Activated CD4-positive, alpha-beta T cell treated with anti-CD3 and anti-CD28 coated beads for 4 hours (primary cell): ENCODE data around the gene PSMG2.

Source experiments
- DNase-seq, 2 donors: peaks; one replicate each; pipeline ENCODE4 v3.0.0-alpha.2; 2020

PSMG2 gene

GRCh38 chr18:12767580-12768155 lies 64.8 kb downstream of the PSMG2 start:
- no peak for DNase-seq

GRCh38 chr18:12768625-12769024 lies 65.8 kb downstream of the PSMG2 start:
- DNase-seq, result no peak

DNA sequence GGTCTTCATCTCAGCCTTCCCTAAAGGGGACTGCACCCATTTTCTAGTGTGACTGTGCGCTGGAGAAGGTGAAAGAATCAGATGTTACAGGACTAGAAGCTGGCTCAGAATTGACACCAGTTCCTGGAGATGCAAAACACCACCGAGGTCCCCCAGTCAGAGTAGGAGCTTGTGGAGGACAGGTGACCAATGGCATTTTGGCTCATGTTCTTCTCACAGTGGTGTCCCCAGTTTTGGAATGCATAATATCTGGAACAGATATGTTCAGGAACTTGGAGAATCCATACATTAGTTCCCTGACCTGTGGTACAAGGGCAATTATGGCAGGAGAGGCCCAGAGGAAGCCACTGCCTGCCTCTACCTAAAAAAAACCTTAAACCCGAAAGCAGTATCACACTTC lies 66.3 kb downstream of the PSMG2 start:
- no peak for DNase-seq

GRCh38 chr18:12769644-12770440 lies 67.0 kb downstream of the PSMG2 start:
- DNase-seq, result no peak

- DNase-seq, result no peak
These were observed 67.8 kb downstream of the PSMG2 start for GRCh38 chr18:12770469-12771219.

DNA sequence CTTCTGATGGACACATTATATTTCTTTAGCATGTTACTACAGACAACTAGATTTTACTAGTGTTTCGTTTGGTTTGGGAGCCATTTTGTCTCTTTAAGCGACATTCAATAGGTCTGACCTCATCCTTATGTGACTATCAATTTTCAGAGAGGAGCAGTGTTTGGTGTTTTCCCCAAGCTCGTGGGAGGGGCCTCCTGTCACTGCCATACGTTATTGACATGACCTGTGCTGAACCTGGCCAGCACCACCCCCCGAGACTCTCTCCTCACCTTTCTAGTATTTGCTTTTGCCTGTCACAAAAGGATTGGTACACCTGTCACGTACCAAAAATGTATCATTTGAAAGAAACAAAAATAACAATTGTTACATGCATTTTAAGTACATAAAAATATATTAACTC lies 69.3 kb downstream of the PSMG2 start:
- DNase-seq, result no peak

DNA sequence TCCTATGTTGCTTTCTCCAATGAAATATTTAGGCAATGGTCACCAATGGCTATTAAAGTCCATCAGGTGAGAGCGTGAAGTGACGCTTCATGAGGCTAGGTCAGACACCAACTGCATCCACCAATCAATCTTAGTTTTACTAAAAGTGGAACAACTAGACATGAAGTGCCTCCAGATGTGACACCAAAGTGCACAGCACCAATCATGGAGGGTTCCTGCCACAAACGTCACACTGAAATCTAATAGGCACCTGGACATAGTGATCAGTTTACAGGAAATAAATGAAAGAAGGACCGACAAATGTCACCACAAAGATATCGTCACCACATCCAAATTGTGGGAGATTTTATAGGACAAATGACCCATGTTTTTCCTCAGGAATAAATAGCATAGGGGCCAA lies 70.5 kb downstream of the PSMG2 start:
- no peak for DNase-seq

DNA sequence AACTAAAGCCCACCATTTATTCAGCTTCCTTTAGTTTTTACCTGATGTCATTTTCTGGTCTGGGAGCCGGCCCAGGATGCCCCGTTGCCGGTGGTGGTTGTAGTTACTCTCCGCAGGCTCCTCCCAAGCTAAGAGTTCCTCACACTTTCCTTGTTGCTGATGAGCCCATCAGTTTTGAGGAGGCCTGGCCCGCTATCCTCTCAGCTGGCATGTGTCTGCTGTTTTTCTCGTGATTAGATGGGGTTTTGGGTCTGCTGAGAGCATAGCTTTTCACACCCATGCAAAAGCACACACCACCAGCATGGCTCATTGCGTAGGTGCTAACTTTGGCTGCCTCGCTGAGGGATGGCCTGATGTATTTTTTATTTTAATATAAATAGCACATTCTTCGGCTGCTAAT lies 72.1 kb downstream of the PSMG2 start:
- no peak for DNase-seq
